Nephron progenitor cell (in vitro differentiated cells): ENCODE data around the gene DHRS13.

Experiments used
- DNase-seq: peaks from one replicate; pipeline ENCODE4 v3.0.0; 2021
- H3K27ac Mint-ChIP-seq: 2 replicates; pipeline ENCODE4 v1.8.0; 2021; ENCODE audit warnings: mild to moderate bottlenecking, moderate library complexity, mixed read lengths
- H3K27me3 Mint-ChIP-seq: 2 replicates; pipeline ENCODE4 v1.8.0; 2021; ENCODE audit warnings: mild to moderate bottlenecking, low read depth, mixed read lengths; ENCODE audit not compliant: poor library complexity
- H3K36me3 Mint-ChIP-seq: 2 replicates; pipeline ENCODE4 v1.8.0; 2021; ENCODE audit warnings: low read depth, mixed read lengths
- H3K4me1 Mint-ChIP-seq: 2 replicates; pipeline ENCODE4 v1.8.0; 2021; ENCODE audit warnings: mixed read lengths
- H3K4me3 Mint-ChIP-seq: 2 replicates; pipeline ENCODE4 v1.8.0; 2021; ENCODE audit warnings: mild to moderate bottlenecking, moderate library complexity, mixed read lengths
- H3K9me3 Mint-ChIP-seq: 2 replicates; pipeline ENCODE4 v1.8.0; 2021; ENCODE audit warnings: mild to moderate bottlenecking, moderate library complexity, mixed read lengths
- CTCF ChIP-seq: fragments of 200-600 bp; sonication (generic); IDR thresholded peaks from 2 replicates; pipeline ENCODE4 v1.5.0; 2021; ENCODE audit warnings: antibody characterized with exemption

DHRS13 gene

GRCh38 chr17:28885951-28886350 is 16.9 kb downstream of the DHRS13 start:
- TF ChIP-seq CTCF, result no peak
- Mint-ChIP-seq H3K4me1 (peaks cover 20% of the 10 kb centered on the region), H3K36me3 (peaks cover 13% of the 10 kb centered on the region), H3K27ac (peak overlapping the region; percentile 86), H3K9me3 (no peaks in the 10 kb centered on the region), H3K27me3 (no peaks in the 10 kb centered on the region), H3K4me3 (no peak overlapping the region)
- DNase-seq, result no peak

GRCh38 chr17:28885363-28885762 is 17.5 kb downstream of the DHRS13 start:
- H3K4me3 Mint-ChIP-seq, result no peak overlapping the region

GRCh38 chr17:28883967-28884702 is 18.7 kb downstream of the DHRS13 start:
- TF ChIP-seq CTCF, result no peak
- Mint-ChIP-seq H3K36me3 (peaks cover 11% of the 10 kb centered on the region), H3K27me3 (no peaks in the 10 kb centered on the region), H3K27ac (peak overlapping the region; percentile 29), H3K9me3 (no peaks in the 10 kb centered on the region), H3K4me3 (no peak overlapping the region), H3K4me1 (peaks cover 10% of the 10 kb centered on the region)
- DNase-seq, result no peak

More at GRCh38 chr17:28885363-28885762, 17.5 kb downstream of the DHRS13 start:
- TF ChIP-seq CTCF, result no peak
- Mint-ChIP-seq H3K4me1 (peaks cover 15% of the 10 kb centered on the region), H3K27ac (no peak overlapping the region), H3K9me3 (no peaks in the 10 kb centered on the region), H3K36me3 (peaks cover 9% of the 10 kb centered on the region), H3K27me3 (no peaks in the 10 kb centered on the region)
- no peak for DNase-seq

- H3K27ac Mint-ChIP-seq, result peak overlapping the region; percentile 45
- TF ChIP-seq CTCF, result no peak
- H3K36me3 Mint-ChIP-seq, result peaks cover 23% of the 10 kb centered on the region
- peaks cover 4% of the 10 kb centered on the region for H3K4me1 Mint-ChIP-seq
- no peaks in the 10 kb centered on the region for H3K27me3 Mint-ChIP-seq
- peaks cover 9% of the 10 kb centered on the region for H3K9me3 Mint-ChIP-seq
- DNase-seq, result no peak
- H3K4me3 Mint-ChIP-seq, result no peak overlapping the region
Measured at GRCh38 chr17:28882154-28882895, 20.6 kb downstream of the DHRS13 start.

- H3K27me3 Mint-ChIP-seq, result no peaks in the 10 kb centered on the region
- no peak for TF ChIP-seq CTCF
- H3K4me3 Mint-ChIP-seq, result no peak overlapping the region
- DNase-seq, result no peak
- no peak overlapping the region for H3K27ac Mint-ChIP-seq
- no peaks in the 10 kb centered on the region for H3K4me1 Mint-ChIP-seq
- H3K9me3 Mint-ChIP-seq, result peaks cover 11% of the 10 kb centered on the region
- peaks cover 26% of the 10 kb centered on the region for H3K36me3 Mint-ChIP-seq
Measured at GRCh38 chr17:28881533-28882056, 21.3 kb downstream of the DHRS13 start.
